Breast epithelium (tissue), 4 donors: ENCODE results near the gene SELENOM. TPM values are rescaled to one million over a fixed set of nuclear protein-coding genes. Genes with fewer than 3 reads are reported as not detected.

ENCODE experiments used
- DNase-seq, 2 donors: peaks; one replicate each; pipeline ENCODE4 v3.0.0-alpha.2; 2019; ENCODE audit warnings: low spot score in 2 of 2
- H3K27ac ChIP-seq, 2 donors: fragments of 200-600 bp; sonication (generic) in 1 of 2; one replicate each; pipeline ENCODE4 v1.5.1; 2016 to 2019; ENCODE audit warnings: mild to moderate bottlenecking in 1 of 2
- H3K27me3 ChIP-seq, 2 donors: fragments of 200-600 bp; sonication (generic) in 1 of 2; one replicate each; pipeline versions ENCODE4 v1.5.1 to v1.6.0; 2017 to 2019; ENCODE audit warnings: control low read depth in 1 of 2, mild to moderate bottlenecking in 1 of 2
- H3K36me3 ChIP-seq: fragments of 200-600 bp; one replicate; pipeline ENCODE4 v1.5.1; 2019
- H3K4me1 ChIP-seq, 2 donors: fragments of 200-600 bp; sonication (generic); one replicate each; pipeline ENCODE4 v1.5.1; 2016 to 2019; ENCODE audit warnings: control low read depth in 1 of 2
- H3K4me3 ChIP-seq, 3 donors: fragments of 200-600 bp; sonication (generic); 1 replicate in 2 of 3; 2 replicates in 1 of 3; pipeline ENCODE4 v1.5.1; 2016 to 2019; ENCODE audit warnings: mild to moderate bottlenecking in 3 of 3, moderate library complexity in 2 of 3
- H3K9me3 ChIP-seq, 2 donors: fragments of 200-600 bp; sonication (generic) in 1 of 2; one replicate each; pipeline ENCODE4 v1.5.1; 2016 to 2019; ENCODE audit warnings: control low read depth in 1 of 2
- CTCF ChIP-seq, 3 donors: fragments of 450-650 bp; IDR thresholded peaks; one replicate each; pipeline ENCODE4 v1.5.1; 2016 to 2017; ENCODE audit warnings: antibody characterized with exemption in 3 of 3, mild to moderate bottlenecking in 3 of 3, moderate library complexity in 3 of 3
- POLR2A ChIP-seq: fragments of 450-650 bp; IDR thresholded peaks from one replicate; pipeline ENCODE4 v1.6.1; 2016; ENCODE audit warnings: antibody characterized with exemption, mild to moderate bottlenecking, moderate library complexity
- POLR2AphosphoS5 ChIP-seq, 3 donors: sonication (generic); formaldehyde crosslinking; IDR thresholded peaks; one replicate each; pipeline ENCODE4 v1.6.1; 2017; ENCODE audit warnings: antibody characterized with exemption in 3 of 3
- intact Hi-C: fragments of 100-400 bp; cut with DNase I; formaldehyde crosslinking; loops from one replicate; pipeline ENCODE4 v1.15.1; 2023; ENCODE audit warnings: low total_unique reads
- total RNA-seq, 3 donors: library from RNA; depleted of rRNA; stranded (reverse); fragments of >200 nt; gene quantifications; one replicate each; pipeline ENCODE4 v1.1.0, GENCODE V29; 2016

Gene SELENOM
- total RNA-seq, 3 donors from 2014 or later, result 297 to 485 (median 411) TPM

GRCh38 chr22:31139066-31139465 lies 31.7 kb upstream of the SELENOM start:
- Histone ChIP-seq H3K9me3 (no peaks in the 10 kb centered on the region), H3K4me1 (peaks cover 0 to 4% of the 10 kb centered on the region in 2 donors), H3K27me3 (no peaks in the 10 kb centered on the region), H3K4me3 (no peak overlapping the region), H3K27ac (no peak overlapping the region), H3K36me3 (no peaks in the 10 kb centered on the region)
- intact Hi-C loops, result no loop called here
- TF ChIP-seq CTCF (IDR thresholded peaks at IDR 0.05), result no peak
- no peak for DNase-seq

GRCh38 chr22:31138126-31138525 lies 30.8 kb upstream of the SELENOM start:
- Histone ChIP-seq H3K9me3 (no peaks in the 10 kb centered on the region), H3K27me3 (no peaks in the 10 kb centered on the region), H3K27ac (no peak overlapping the region), H3K36me3 (no peaks in the 10 kb centered on the region), H3K4me3 (no peak overlapping the region), H3K4me1 (peaks cover 0 to 4% of the 10 kb centered on the region in 2 donors)
- TF ChIP-seq POLR2AphosphoS5 (IDR thresholded peaks at IDR 0.05), result no peak
- TF ChIP-seq CTCF (IDR thresholded peaks at IDR 0.05), result no peak
- TF ChIP-seq POLR2A, result no peak
- DNase-seq, result no peak
- intact Hi-C loops, result no loop called here

- Histone ChIP-seq H3K4me1 (peaks cover 0 to under 1% of the 10 kb centered on the region in 2 donors), H3K9me3 (no peaks in the 10 kb centered on the region), H3K27me3 (no peaks in the 10 kb centered on the region), H3K36me3 (no peaks in the 10 kb centered on the region), H3K4me3 (no peak overlapping the region), H3K27ac (no peak overlapping the region)
- DNase-seq, result no peak
- TF ChIP-seq POLR2AphosphoS5 (IDR thresholded peaks at IDR 0.05) (no peak), POLR2A (no peak), CTCF (IDR thresholded peaks at IDR 0.05) (no peak)
- intact Hi-C loops, result no loop called here
Observed at GRCh38 chr22:31137721-31138120, 30.4 kb upstream of the SELENOM start.

GRCh38 chr22:31136711-31137110 lies 29.3 kb upstream of the SELENOM start:
- H3K9me3 ChIP-seq, result no peaks in the 10 kb centered on the region
- intact Hi-C loops, result no loop called here

GRCh38 chr22:31136155-31136554 lies 28.8 kb upstream of the SELENOM start:
- no peaks in the 10 kb centered on the region for H3K27me3 ChIP-seq
- H3K36me3 ChIP-seq, result no peaks in the 10 kb centered on the region
- peaks cover 0 to 8% of the 10 kb centered on the region in 2 donors for H3K4me1 ChIP-seq
- no peak for TF ChIP-seq CTCF (IDR thresholded peaks at IDR 0.05)
- no peak for TF ChIP-seq POLR2A
- no peak for TF ChIP-seq POLR2AphosphoS5 (IDR thresholded peaks at IDR 0.05)
- intact Hi-C loops, result no loop called here
- no peak for DNase-seq
- no peaks in the 10 kb centered on the region for H3K9me3 ChIP-seq
- no peak overlapping the region for H3K4me3 ChIP-seq
- H3K27ac ChIP-seq, result no peak overlapping the region

More at GRCh38 chr22:31136711-31137110, 29.3 kb upstream of the SELENOM start:
- TF ChIP-seq CTCF (IDR thresholded peaks at IDR 0.05) (no peak), POLR2AphosphoS5 (IDR thresholded peaks at IDR 0.05) (no peak), POLR2A (no peak)
- Histone ChIP-seq H3K4me3 (no peak overlapping the region), H3K4me1 (peaks cover 0 to 4% of the 10 kb centered on the region in 2 donors), H3K36me3 (no peaks in the 10 kb centered on the region), H3K27me3 (no peaks in the 10 kb centered on the region), H3K27ac (no peak overlapping the region)
- DNase-seq, result no peak
